DOHH2 (cell line): ENCODE results near the gene SMC1B.

Experiments used
- EZH2phosphoT487 ChIP-seq: fragments of 200-600 bp; sonication (generic); IDR thresholded peaks from 2 replicates; pipeline ENCODE4 v1.6.1; 2017; ENCODE audit warnings: borderline replicate concordance, mild to moderate bottlenecking, antibody characterized with exemption, low read length, moderate library complexity, mixed read lengths
- TF ChIP-seq, protein P1 (sequence below): fragments of 200-600 bp; sonication (generic); IDR thresholded peaks from one replicate; pipeline ENCODE4 v1.5.1; 2014; ENCODE audit warnings: antibody characterized with exemption, mild to moderate bottlenecking, low read depth, low read length; ENCODE audit not compliant: poor library complexity, severe bottlenecking

DNA sequence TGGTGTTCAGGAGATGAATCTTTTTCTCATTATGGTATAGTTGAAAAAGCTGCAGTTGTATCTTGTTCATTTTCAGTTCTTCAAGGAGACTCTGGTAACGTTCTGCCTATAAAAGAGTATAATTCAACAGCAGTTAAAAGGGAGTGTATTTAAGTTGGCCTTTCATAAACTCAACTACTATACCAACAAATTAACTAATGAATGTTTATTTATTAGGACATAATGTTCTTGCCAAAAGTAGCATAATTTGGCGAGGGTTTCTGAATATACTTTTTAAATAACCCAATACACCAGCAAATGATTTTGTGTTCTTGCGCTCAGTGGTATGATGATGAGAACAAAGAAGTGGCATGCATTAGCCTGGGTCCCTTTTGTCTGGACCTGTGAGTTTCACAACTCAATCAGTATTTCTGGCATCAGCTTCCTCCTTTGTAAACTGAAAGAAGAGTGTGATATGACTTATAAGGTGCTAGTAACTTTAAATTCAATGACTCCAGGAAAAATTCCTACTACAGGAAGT lies 10.9 kb downstream of the SMC1B start:
- no peak for TF ChIP-seq EZH2phosphoT487
- TF ChIP-seq, protein P1, sequence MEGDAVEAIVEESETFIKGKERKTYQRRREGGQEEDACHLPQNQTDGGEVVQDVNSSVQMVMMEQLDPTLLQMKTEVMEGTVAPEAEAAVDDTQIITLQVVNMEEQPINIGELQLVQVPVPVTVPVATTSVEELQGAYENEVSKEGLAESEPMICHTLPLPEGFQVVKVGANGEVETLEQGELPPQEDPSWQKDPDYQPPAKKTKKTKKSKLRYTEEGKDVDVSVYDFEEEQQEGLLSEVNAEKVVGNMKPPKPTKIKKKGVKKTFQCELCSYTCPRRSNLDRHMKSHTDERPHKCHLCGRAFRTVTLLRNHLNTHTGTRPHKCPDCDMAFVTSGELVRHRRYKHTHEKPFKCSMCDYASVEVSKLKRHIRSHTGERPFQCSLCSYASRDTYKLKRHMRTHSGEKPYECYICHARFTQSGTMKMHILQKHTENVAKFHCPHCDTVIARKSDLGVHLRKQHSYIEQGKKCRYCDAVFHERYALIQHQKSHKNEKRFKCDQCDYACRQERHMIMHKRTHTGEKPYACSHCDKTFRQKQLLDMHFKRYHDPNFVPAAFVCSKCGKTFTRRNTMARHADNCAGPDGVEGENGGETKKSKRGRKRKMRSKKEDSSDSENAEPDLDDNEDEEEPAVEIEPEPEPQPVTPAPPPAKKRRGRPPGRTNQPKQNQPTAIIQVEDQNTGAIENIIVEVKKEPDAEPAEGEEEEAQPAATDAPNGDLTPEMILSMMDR, result no peak
